GM19452 (cell line): Measurements from ENCODE around the gene AQP1.

Experiments
- ATAC-seq: cut with Tn5 transposase; IDR thresholded peaks from one replicate; pipeline ENCODE4 v1.9.1; 2021; ENCODE audit not compliant: unreplicated experiment

Gene AQP1

DNA sequence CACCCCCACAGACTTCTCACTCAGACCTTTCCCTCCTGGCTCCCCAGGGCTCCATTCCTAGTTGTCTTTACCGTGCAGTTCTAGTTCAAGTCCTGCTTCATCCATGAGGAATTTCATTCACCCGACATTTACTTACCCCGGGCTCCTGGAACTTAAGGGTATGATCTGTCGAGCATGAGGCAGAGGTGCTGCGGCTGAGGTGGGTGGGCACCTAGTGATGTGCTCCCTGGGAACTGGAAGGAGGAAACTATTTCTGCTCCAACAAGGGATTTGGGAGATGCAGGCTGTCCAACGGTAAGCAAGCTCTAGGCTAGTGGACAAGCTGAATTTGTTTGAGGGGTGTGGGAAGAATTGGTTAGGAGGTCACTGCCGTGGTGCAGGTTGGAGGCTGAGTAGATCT, 30.2 kb upstream of the AQP1 start:
- no peak for ATAC-seq

- ATAC-seq: no peak
Observed at GRCh38 chr7:30884881-30885280, 26.8 kb upstream of the AQP1 start.

- ATAC-seq: no peak
Observed at GRCh38 chr7:30886608-30887011, 25.0 kb upstream of the AQP1 start.

DNA sequence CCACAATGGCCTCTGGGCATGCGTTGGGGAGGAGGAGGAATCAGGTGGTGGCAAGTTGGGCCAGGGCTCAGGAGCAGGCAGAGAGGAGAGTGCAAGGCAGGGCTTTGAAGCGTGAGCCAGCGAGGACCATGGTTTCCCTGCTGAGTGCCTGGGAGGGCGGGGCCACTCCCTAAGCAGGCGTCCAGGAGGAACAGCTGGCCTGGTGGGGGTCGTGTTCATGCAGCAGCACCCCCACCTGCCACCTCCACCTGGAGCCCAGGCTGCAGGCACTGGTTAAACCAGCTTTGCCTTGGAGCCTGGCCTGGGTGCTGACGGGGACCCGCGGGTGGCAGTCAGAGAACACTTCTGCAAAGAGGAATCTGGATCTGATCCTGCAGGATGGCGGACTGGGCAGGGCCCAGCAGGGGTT, 24.2 kb upstream of the AQP1 start:
- no peak for ATAC-seq

DNA sequence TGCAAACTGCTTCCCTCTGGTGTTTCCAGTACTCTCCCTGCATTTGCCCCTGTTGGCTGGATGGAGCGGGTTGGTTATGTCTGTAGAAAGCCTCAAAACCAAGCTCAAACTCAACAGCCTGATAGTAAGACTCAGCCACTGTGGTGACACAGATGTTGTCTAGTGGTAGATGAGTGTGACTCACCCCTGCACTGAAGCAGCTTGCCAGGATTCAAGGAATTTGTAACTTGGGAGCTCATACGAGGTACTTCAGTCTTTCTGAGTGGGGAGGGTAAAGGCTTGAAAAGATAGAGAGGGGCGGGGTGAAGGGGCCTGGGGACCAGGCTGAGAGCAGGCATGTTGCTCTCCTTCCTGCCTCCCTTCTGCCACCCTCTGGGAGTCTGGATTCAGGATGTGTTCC, 22.9 kb upstream of the AQP1 start:
- ATAC-seq: no peak

DNA sequence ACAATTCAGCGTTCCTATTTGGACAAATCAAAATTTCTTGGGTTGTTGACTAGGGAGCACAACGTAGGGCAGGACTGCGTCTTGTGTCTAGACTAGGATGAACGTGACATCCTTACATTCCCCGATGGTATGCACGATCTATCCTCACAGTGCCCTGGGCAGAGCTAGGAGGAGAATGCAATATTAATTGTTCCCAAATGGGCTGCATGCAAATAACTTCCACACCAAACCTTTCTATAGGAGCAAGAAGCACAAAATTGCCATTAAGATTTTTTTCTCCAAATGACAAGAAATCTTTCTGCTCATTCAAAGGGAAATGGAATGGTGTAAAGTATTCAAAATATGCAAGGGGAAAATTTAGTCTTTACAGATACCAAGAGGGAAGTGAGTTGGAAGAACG, 21.4 kb upstream of the AQP1 start:
- ATAC-seq: no peak

DNA sequence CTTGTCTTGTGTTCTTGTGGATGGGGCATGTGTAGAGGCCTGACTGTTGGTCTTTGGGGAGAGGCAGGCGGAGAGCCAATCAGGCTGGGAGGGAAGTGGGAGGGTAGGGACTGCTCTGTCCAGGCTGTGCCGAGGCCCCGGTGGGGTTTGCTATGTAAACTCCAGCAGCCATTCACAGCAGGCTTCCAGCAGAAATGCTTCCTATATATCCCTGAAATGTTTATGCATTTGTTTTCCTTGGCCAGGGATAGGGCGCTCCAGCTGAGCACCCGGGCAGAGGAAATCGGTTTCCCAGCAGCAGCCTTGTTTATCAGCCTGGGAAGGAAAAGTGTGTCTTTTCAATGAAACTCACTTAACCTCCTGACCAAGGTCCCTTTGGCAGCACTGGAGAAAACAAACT, 18.3 kb upstream of the AQP1 start:
- no peak for ATAC-seq

DNA sequence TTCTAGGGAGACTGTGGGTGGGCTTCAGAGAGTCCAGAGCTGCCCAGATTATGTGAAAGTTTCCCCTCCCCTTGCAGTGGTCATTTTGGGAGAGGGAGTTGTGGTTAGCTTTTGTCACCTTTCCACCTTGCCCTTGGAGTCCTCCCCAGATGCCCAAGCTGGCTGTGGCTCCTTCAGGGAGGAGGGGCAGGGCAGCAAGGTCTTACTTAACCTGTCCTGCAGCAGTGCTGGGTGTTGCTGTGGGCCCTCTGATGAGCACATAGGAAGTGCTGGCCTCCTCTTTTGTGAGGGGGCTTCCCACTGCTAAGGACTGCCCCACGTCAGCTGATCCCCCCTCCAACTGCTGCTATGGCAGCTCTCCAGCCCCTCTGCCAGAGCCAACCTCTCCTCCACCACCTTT, 17.6 kb upstream of the AQP1 start:
- no peak for ATAC-seq

DNA sequence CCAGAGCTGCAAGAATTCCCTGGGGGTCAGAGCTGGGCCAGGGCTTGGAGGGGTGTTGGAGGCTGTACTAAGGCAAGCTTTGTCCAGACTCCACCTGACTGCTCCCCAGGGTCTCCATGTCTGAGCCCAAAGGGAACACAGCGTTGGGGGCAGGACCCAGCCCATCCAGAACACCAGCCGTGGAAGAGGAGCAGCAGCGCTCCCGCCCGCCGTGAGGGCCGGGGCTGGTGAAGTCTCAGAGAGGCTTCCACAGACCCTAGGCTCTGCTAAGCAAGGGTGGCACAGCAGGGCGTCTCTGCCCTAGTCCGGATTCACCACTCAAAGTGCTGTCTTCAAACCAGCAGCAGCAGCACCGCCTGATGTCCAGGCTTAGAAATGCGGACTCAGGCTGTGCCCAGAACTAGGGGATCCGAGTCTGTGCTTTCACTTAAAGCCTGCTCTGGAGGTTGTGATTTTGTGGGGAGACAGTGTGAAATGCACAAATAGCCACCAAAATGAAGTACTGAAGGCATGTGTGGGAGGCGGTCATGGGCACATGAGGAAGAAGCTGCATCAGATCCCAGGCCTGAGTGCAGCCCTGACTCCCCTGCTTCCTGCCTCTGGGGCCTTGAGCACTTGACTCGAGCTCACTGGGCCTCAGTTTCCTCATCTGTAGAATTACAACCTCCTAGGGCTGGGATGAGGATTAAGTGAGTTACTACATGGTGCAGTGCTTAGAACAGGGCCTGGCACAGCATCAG, 16.6 kb upstream of the AQP1 start:
- no peak for ATAC-seq

GRCh38 chr7:30896036-30896435, 15.6 kb upstream of the AQP1 start:
- no peak for ATAC-seq

- no peak for ATAC-seq
Observed at GRCh38 chr7:30896783-30897637, 14.6 kb upstream of the AQP1 start.

DNA sequence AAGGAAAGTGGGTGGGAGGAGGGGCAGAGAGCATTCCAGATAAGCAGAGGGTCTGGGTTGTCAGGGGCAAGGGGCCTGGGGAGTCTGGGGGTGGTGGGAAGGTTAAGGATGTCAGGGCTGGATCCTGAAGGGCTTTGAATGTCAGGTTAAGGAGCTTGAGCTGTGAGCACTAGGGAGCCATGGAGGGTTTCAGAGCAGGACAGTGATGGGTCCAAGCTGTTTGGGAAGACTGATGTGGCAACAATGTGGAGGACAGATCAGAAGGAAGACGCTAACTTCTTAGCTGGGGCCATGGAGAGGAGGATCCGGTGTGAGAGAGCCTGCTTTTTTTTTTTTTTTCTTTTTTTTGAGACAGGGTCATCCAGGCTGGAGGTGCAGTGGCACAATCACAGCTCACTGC, 13.9 kb upstream of the AQP1 start:
- ATAC-seq: no peak

- ATAC-seq: no peak
Observed at GRCh38 chr7:30898411-30898810, 13.2 kb upstream of the AQP1 start.

DNA sequence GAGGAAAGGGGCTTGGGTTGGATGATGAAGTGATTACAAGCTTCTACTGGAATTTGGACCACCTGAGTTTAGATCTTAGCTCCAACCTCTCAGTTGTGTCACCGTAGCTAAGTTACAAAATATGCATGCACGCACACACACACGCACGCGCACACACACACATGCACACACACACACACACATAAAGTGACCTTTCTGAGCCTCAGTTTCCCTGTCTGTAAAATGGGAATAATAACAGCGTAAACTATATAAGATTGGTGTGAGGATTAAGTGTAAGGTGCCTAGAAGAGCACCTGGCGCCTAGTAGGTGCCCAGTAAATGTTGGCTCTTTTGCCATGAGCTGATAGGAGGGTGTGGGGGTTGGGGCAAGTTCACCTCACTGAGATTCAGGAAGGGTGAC, 12.6 kb upstream of the AQP1 start:
- ATAC-seq: no peak

DNA sequence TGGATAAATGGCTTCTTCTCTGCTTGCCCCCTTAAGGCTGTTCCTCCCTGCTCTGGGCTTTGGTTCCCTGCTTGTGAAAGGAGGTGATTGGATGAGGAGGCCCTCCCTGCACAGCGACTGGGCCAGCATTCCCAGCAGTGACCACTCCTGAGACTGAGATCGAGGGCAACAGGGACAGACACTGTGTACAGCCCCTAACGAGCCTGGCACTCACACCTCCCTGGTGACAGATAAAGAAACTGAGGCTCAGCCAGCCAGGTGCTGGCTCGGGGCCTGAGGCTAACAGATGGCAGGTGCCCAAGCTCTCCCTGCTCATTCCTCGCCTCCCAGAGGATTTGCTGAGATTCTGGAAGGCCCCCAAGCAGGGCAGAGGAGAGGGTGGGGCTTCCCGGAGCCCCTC, 12.0 kb upstream of the AQP1 start:
- ATAC-seq: no peak

DNA sequence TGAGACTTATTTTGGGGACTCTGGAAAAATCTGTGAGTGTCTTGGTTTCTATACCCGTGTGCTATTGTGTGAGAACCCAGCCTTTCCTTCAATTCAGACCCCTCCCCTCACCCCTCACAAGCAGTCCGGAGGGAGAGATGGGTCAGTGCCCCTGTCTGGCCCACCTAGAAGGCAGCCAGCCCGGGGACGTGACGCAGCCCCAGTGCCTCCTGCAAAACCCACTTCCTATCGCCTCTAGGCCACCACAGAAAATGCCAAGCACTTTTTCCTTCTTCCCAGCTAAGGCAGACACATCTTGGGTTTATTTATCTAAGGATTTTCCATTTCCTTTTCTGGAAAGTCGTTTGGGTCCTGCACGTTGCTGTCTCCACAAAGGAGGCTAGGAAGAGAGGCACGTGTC, 11.6 kb upstream of the AQP1 start:
- no peak for ATAC-seq

DNA sequence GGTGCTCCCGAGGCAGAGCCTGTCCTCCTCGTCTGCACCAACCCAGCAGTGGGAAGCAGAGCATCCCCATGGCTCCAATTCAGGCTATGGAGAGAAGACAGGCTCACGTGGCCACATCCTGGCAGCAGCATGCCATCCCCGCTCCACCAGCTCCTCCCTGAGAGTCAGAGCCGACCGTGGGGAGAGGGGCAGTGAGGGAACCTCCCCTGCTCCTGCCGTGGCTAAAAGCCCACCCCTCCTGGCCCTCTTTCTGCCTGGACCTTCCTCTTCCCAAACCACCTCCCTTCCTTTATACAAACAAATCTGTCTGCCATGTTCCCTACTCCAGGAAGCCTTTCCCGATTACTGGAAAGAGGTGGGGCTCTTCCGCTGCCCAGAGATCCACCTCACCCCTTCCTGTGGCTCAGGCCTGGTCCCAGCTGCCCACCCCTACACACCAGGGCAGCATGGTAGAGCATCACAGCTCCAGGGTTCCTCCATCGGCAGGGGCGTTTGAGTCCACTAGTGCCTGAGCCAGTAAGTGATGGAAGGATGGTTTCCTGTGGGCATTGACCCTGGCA, 10.8 kb upstream of the AQP1 start:
- ATAC-seq: no peak

- no peak for ATAC-seq
Observed at GRCh38 chr7:30901856-30902255, 9.8 kb upstream of the AQP1 start.

GRCh38 chr7:30902466-30902865, 9.2 kb upstream of the AQP1 start:
- ATAC-seq: no peak

- no peak for ATAC-seq
Observed at GRCh38 chr7:30903146-30903545, 8.5 kb upstream of the AQP1 start.

- no peak for ATAC-seq
Observed at GRCh38 chr7:30904561-30904960, 7.1 kb upstream of the AQP1 start.
